Esophagus squamous epithelium (tissue), 5 donors: ENCODE data around the gene DYNC1I1. TPM values are rescaled to one million over a fixed set of nuclear protein-coding genes. Genes with fewer than 3 reads are reported as not detected.
A peak's percentile ranks its signal among the peaks of the same experiment; 100 is the strongest.

ENCODE experiments used
- DNase-seq: peaks from one replicate; lab custom pipeline; 2025; lab: John Stamatoyannopoulos, UW
- H3K27ac ChIP-seq, 4 donors: fragments of 200-600 bp; sonication (generic); one replicate each; pipeline ENCODE4 v1.5.1; 2016 to 2019; ENCODE audit warnings: mild to moderate bottlenecking in 1 of 4
- H3K27me3 ChIP-seq, 4 donors: fragments of 200-600 bp; sonication (generic); 1 replicate in 3 of 4; 2 replicates in 1 of 4; pipeline versions ENCODE4 v1.5.1 to v1.6.0; 2017 to 2021; ENCODE audit warnings: antibody characterized with exemption in 1 of 4
- H3K36me3 ChIP-seq, 3 donors: fragments of 200-600 bp; sonication (generic); one replicate each; pipeline ENCODE4 v1.5.1; 2016 to 2019
- H3K4me1 ChIP-seq, 3 donors: fragments of 200-600 bp; sonication (generic); one replicate each; pipeline ENCODE4 v1.5.1; 2017 to 2019
- H3K4me3 ChIP-seq, 4 donors: fragments of 200-600 bp; sonication (generic); 1 replicate in 3 of 4; 2 replicates in 1 of 4; pipeline ENCODE4 v1.5.1; 2016 to 2019; ENCODE audit warnings: mild to moderate bottlenecking in 2 of 4, moderate library complexity in 1 of 4
- H3K9me3 ChIP-seq, 3 donors: fragments of 200-600 bp; sonication (generic); one replicate each; pipeline ENCODE4 v1.5.1; 2016 to 2019
- POLR2A ChIP-seq, 4 donors: fragments of 450-650 bp; IDR thresholded peaks; one replicate each; pipeline ENCODE4 v1.6.1; 2017; ENCODE audit warnings: antibody characterized with exemption in 4 of 4, mild to moderate bottlenecking in 4 of 4, moderate library complexity in 3 of 4
- WGBS, 2 donors: methylation state at CpG; one replicate each; pipeline ENCODE4 v1.1.5; 2018; 5-methylcytosine and 5-hydroxymethylcytosine counted together
- intact Hi-C: fragments of 100-400 bp; cut with DNase I; formaldehyde crosslinking; loops from one replicate; pipeline ENCODE4 v1.15.0; 2022
- total RNA-seq, 4 donors: library from RNA; depleted of rRNA; stranded (reverse); fragments of >200 nt; gene quantifications; one replicate each; pipeline ENCODE4 v1.1.0, GENCODE V29; 2016
- TF ChIP-seq, protein P1 (sequence below), 6 experiments: fragments of 450-650 bp in 4 of 6; fragments of 200-600 bp in 2 of 6; sonication (generic) in 2 of 6; IDR thresholded peaks; one replicate each; pipeline ENCODE4 v1.5.1; 2016 to 2019; ENCODE audit warnings: antibody characterized with exemption in 6 of 6, mild to moderate bottlenecking in 4 of 6, moderate library complexity in 4 of 6
- donor health status: DM: yes; HTN: yes; CAD: no.

DYNC1I1 gene
- total RNA-seq, 4 donors from 2014 or later, result 2.0 to 8.0 (median 2.4) TPM

DNA sequence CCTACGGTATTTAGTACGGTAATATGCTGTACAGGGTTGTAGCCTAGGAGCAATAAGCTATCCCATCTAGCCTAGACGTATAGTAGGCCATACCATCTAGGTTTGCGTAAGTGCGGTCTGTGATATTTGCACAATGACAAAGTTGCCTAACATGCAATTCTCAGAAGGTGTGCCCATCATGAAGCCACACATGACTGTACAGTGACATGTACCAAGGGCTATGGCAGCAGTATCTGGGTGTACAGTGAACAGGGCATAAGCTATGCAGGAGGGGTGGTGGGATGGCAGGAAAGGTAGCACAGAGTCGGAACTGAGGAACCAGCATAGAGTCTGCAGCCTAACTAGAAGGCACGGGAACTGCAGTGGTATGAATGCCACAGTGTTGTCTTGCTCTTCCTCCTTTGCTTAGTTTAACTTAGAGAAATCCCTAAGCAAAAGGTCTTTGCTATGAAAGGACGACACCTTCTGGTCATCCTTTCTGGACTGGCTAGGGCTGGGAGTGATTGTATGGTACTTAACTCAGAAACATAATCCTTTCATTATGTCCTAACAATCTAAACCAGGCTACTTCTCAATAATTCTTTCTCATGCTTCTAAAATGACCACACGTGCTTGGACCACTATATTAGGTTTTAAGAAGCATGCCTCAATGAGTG lies 93.5 kb downstream of the DYNC1I1 start:
- intact Hi-C loops, result no loop called here
- no peaks in the 10 kb centered on the region for H3K36me3 ChIP-seq
- H3K4me1 ChIP-seq, result no peaks in the 10 kb centered on the region
- no peaks in the 10 kb centered on the region for H3K27me3 ChIP-seq
- no peak for TF ChIP-seq POLR2A (IDR thresholded peaks at IDR 0.05)
- TF ChIP-seq, protein P1, sequence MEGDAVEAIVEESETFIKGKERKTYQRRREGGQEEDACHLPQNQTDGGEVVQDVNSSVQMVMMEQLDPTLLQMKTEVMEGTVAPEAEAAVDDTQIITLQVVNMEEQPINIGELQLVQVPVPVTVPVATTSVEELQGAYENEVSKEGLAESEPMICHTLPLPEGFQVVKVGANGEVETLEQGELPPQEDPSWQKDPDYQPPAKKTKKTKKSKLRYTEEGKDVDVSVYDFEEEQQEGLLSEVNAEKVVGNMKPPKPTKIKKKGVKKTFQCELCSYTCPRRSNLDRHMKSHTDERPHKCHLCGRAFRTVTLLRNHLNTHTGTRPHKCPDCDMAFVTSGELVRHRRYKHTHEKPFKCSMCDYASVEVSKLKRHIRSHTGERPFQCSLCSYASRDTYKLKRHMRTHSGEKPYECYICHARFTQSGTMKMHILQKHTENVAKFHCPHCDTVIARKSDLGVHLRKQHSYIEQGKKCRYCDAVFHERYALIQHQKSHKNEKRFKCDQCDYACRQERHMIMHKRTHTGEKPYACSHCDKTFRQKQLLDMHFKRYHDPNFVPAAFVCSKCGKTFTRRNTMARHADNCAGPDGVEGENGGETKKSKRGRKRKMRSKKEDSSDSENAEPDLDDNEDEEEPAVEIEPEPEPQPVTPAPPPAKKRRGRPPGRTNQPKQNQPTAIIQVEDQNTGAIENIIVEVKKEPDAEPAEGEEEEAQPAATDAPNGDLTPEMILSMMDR (IDR thresholded peaks at IDR 0.05), result no peak
- no peak overlapping the region for H3K27ac ChIP-seq
- WGBS, 2 donors, result 78 to 80% methylated on average over 9 of the region's 9 CpGs
- no peak for DNase-seq
- no peaks in the 10 kb centered on the region for H3K9me3 ChIP-seq
- H3K4me3 ChIP-seq, result no peak overlapping the region

DNA sequence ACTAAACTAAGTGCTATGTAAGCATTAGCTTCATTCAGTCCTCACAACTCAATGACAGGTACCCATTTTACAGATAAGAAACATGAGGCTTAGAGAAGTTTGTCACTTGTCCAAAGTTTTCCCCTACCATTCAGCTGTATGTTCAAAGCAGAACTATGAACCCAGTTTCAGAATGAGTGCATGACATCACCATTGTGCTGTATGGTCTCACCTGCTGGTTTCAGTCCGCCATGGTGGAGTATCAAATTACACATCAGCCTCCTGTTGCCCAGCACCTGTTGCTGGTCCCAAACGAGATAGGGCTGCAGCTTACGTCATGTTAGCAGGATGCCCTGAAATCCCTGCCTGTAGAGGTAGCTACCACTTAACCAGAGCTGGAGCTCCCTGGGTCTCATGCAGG lies 95.0 kb downstream of the DYNC1I1 start:
- 41 to 66% methylated on average over 3 of the region's 3 CpGs for WGBS, 2 donors
- intact Hi-C loops, result no loop called here
- DNase-seq, result no peak
- no peak for TF ChIP-seq POLR2A (IDR thresholded peaks at IDR 0.05)
- no peaks in the 10 kb centered on the region for H3K27me3 ChIP-seq
- H3K4me1 ChIP-seq, result no peaks in the 10 kb centered on the region
- H3K4me3 ChIP-seq, result no peak overlapping the region
- H3K9me3 ChIP-seq, result no peaks in the 10 kb centered on the region
- no peak overlapping the region for H3K27ac ChIP-seq
- H3K36me3 ChIP-seq, result no peaks in the 10 kb centered on the region

DNA sequence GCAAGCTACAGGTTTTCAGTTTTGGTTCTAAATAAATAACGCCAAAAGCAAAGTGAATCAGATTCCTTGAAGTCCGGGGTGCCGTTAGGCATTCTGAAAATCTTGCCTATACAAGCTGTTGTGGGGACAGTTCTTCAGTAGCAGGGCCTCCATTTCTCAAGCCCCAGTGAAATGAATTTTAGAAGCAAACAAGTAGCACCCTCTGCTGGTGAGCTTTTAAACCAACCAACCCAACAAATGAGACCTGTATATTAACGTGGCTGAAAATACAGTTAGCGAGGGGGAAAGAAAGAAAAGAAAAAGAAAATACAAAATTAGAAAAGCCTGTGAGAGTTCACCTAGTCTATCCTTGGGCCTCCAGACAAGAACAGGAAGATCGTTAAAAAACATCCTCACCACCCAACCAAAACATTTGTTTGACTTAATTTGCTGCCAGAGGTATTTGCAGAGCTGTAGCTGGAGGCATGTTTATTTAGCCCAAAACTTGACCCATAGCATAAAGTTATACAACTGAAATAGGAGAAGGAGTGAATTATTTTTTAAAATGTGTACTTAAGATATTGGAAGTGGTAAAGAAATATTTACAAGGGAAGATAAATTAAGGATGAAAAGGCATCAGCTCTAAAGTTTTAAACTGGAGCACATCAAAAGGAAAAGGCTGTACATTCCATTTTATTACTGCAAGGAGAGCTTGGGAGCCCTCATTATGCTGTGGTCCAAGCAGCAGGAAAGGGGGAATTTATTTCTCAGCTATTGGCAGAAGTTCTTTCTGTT lies 98.9 kb downstream of the DYNC1I1 start:
- Histone ChIP-seq H3K27me3 (no peaks in the 10 kb centered on the region), H3K36me3 (no peaks in the 10 kb centered on the region), H3K4me1 (no peaks in the 10 kb centered on the region), H3K27ac (no peak overlapping the region), H3K4me3 (no peak overlapping the region), H3K9me3 (no peaks in the 10 kb centered on the region)
- intact Hi-C loops, result loop anchor here (10.0 kb wide), 1 partner anchor 146 kb away; no protein-coding TSS in a partner anchor
- WGBS, 2 donors, result 7 to 16% methylated on average over 6 of the region's 6 CpGs
- no peak for TF ChIP-seq POLR2A (IDR thresholded peaks at IDR 0.05)
- TF ChIP-seq, protein P1 (IDR thresholded peaks at IDR 0.05), result peak; percentile 46 to 60 (median 59)
- no peak for DNase-seq

DNA sequence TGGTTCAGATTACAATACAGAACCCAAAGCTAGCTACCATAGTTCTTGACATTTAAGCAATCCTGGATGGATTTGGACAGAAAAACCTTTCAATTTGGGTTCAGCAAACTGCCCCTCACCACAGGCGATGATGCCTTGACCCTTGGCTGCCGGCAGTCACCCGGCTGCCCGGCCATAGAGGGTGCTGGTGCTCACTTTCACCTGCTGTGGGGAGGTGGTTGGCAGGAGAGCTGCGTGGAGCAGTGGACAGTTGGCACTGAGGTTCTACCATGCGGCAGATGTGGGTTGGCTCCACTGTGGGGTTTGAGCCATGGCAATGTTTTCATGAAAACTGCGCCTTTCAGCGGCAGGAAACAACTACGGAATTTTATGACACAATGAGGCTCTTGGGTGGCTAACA lies 99.5 kb downstream of the DYNC1I1 start:
- no peaks in the 10 kb centered on the region for H3K36me3 ChIP-seq
- DNase-seq, result no peak
- H3K27ac ChIP-seq, result no peak overlapping the region
- H3K4me3 ChIP-seq, result no peak overlapping the region
- intact Hi-C loops, result loop anchor here (10.0 kb wide), 1 partner anchor 147 kb away; no protein-coding TSS in a partner anchor
- TF ChIP-seq, protein P1 (IDR thresholded peaks at IDR 0.05), result no peak
- TF ChIP-seq POLR2A (IDR thresholded peaks at IDR 0.05), result no peak
- WGBS, 2 donors, result 86 to 98% methylated on average over 3 to 8 of the region's 9 CpGs
- H3K4me1 ChIP-seq, result no peaks in the 10 kb centered on the region
- H3K9me3 ChIP-seq, result no peaks in the 10 kb centered on the region
- no peaks in the 10 kb centered on the region for H3K27me3 ChIP-seq

DNA sequence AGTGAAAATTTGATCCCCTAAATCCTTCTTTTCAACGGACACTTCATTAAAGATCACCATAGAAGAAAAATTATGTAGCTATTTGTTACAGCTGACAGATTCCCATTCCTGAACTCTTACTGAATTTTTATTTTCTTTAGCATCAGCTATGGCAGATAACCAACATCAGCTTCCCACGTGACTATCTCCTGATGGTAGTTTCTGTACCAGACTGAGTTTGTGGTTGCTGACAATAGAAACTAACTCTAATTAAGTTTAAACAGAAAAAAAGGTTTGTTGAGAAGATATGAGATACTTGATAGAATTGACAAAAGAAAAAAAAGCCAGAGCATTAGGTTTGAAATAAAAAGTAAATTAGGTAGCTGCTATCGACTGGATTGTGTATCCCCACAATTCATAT lies 101.8 kb downstream of the DYNC1I1 start:
- Histone ChIP-seq H3K27ac (no peak overlapping the region), H3K36me3 (no peaks in the 10 kb centered on the region), H3K4me1 (no peaks in the 10 kb centered on the region), H3K4me3 (no peak overlapping the region), H3K9me3 (no peaks in the 10 kb centered on the region), H3K27me3 (no peaks in the 10 kb centered on the region)
- no peak for DNase-seq
- intact Hi-C loops, result loop anchor here (10.0 kb wide), 1 partner anchor 149 kb away; no protein-coding TSS in a partner anchor
- 60 to 74% methylated on average over 3 of the region's 3 CpGs for WGBS, 2 donors
- TF ChIP-seq, protein P1 (IDR thresholded peaks at IDR 0.05), result no peak
- no peak for TF ChIP-seq POLR2A (IDR thresholded peaks at IDR 0.05)
